ENCODE data around the gene HNF1B.

HNF1B gene

DNA sequence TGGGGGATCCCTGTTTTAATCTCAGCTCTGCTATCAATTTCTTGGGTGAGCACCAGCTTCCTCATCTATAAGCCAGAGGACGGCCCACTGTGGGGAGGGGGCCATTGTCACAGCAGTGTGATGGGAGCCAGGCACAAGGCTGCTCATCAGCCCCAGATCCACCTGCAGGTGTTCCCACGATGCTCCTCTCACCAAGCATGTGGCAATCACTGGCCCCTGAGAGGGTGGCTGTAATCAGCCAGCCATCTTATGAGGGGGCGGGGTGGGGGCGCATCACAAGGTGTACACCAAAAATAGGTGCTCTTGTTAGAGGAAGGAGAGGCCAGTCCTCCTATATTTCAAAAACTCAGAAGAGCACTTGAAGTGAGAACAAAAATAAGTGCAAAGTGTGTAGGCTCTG is 31.2 kb downstream of the HNF1B start:
- ATAC-seq, result no peak
- no peak for TF ChIP-seq ZNF8 (CRISPR knock-in tag; IDR thresholded peaks at IDR 0.05)
- TF ChIP-seq ISL1 (CRISPR knock-in tag; IDR thresholded peaks at IDR 0.05), result no peak
- TF ChIP-seq RARB (CRISPR knock-in tag; IDR thresholded peaks at IDR 0.05), result no peak
- no peak for TF ChIP-seq BACH2 (CRISPR knock-in tag; IDR thresholded peaks at IDR 0.05; ENCODE audit: borderline replicate concordance)
- TF ChIP-seq ZNF70 (CRISPR knock-in tag; IDR thresholded peaks at IDR 0.05), result no peak
- no peak for TF ChIP-seq PPARA (CRISPR knock-in tag; IDR thresholded peaks at IDR 0.05; ENCODE audit: borderline replicate concordance)
- no peak for TF ChIP-seq CSDC2 (CRISPR knock-in tag; IDR thresholded peaks at IDR 0.05)
- no peak for TF ChIP-seq ZFP30 (CRISPR knock-in tag; IDR thresholded peaks at IDR 0.05)
- TF ChIP-seq ZNF565 (CRISPR knock-in tag; conservative IDR thresholded peaks at IDR 0.05; ENCODE audit: low read depth), result no peak

- TF ChIP-seq ZFP3 (CRISPR knock-in tag; IDR thresholded peaks at IDR 0.05) (no peak), TCF4 (CRISPR knock-in tag; IDR thresholded peaks at IDR 0.05; ENCODE audit: borderline replicate concordance) (no peak), CREB5 (CRISPR knock-in tag; IDR thresholded peaks at IDR 0.05; ENCODE audit: low read depth) (no peak), ISL1 (CRISPR knock-in tag; IDR thresholded peaks at IDR 0.05) (no peak), OSR1 (CRISPR knock-in tag; IDR thresholded peaks at IDR 0.05) (no peak), ESRRG (CRISPR knock-in tag; IDR thresholded peaks at IDR 0.05) (no peak)
- TF ChIP-seq, protein P1, sequence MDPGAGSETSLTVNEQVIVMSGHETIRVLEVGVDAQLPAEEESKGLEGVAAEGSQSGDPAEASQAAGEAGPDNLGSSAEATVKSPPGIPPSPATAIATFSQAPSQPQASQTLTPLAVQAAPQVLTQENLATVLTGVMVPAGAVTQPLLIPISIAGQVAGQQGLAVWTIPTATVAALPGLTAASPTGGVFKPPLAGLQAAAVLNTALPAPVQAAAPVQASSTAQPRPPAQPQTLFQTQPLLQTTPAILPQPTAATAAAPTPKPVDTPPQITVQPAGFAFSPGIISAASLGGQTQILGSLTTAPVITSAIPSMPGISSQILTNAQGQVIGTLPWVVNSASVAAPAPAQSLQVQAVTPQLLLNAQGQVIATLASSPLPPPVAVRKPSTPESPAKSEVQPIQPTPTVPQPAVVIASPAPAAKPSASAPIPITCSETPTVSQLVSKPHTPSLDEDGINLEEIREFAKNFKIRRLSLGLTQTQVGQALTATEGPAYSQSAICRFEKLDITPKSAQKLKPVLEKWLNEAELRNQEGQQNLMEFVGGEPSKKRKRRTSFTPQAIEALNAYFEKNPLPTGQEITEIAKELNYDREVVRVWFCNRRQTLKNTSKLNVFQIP (CRISPR knock-in tag; IDR thresholded peaks at IDR 0.05; ENCODE audit: borderline replicate concordance, low read depth), result no peak
- ATAC-seq, result no peak
Measured at GRCh38 chr17:37713028-37713431, 31.8 kb downstream of the HNF1B start.

- no peak for ATAC-seq
- no peak for TF ChIP-seq ZNF8 (CRISPR knock-in tag; IDR thresholded peaks at IDR 0.05)
Measured at GRCh38 chr17:37711113-37711512, 33.7 kb downstream of the HNF1B start.

DNA sequence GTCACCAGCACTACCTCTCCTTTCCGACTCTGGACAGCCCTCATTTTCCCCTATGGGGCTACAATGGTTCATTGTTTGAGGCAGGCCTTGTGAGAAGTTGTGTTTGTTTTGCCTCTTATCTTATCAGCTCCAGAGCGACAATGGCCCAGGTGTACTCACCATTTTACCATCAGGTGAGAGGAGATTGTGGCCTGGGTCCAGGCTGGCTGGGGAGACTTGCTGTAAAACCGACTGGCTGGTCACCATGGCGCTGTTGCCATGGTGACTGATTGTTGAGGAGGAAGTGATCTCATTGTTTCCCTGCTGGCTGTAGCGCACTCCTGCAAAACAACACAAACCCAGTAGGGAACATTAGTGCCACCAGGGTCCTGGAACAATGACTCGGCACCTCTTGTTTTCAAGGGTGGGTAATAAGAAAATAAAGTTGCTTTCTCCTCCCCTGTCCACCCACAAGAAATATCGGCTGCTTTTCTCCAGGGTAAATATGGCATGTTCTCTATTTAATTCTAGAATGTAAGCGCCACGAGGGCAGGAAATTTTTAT is 34.4 kb downstream of the HNF1B start:
- TF ChIP-seq ZFP3 (CRISPR knock-in tag; IDR thresholded peaks at IDR 0.05) (peak; percentile 85), TCF4 (CRISPR knock-in tag; IDR thresholded peaks at IDR 0.05; ENCODE audit: borderline replicate concordance) (no peak)
- no peak for ATAC-seq

DNA sequence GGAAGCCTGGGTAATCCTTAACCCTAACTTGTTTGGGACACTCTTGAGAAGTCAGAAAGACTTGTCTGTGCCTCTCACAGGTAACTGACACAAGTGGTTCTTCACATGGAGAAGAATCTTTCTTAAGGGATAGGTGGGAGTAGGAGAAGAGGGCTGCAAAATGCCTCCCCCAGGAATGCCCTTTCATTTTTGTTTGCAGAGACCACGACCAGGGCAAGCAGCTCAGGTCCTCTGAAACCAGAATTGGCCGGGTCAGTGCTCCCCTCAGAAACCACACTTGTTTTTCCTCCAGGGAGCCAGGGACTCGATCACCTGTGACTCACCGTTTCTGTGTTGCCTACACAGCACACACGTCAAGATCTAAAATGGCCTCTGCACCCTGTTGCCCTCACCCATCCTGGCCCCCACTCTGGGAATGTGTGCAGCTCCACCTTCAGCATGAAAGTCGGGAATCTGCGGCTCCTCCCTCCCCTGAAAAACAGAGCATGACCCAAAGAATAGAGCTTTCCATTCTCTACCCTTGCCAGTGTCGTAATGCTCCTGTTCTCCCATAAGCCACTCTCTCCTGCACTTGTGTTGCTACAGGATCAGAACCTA is 36.1 kb downstream of the HNF1B start:
- no peak for ATAC-seq
- no peak for TF ChIP-seq ZNF70 (CRISPR knock-in tag; IDR thresholded peaks at IDR 0.05)
- no peak for TF ChIP-seq ARNTL (CRISPR knock-in tag; IDR thresholded peaks at IDR 0.05; ENCODE audit: borderline replicate concordance, low read depth)
- no peak for TF ChIP-seq ESRRG (CRISPR knock-in tag; IDR thresholded peaks at IDR 0.05)
- no peak for TF ChIP-seq OSR1 (CRISPR knock-in tag; IDR thresholded peaks at IDR 0.05)
- TF ChIP-seq, protein P2, sequence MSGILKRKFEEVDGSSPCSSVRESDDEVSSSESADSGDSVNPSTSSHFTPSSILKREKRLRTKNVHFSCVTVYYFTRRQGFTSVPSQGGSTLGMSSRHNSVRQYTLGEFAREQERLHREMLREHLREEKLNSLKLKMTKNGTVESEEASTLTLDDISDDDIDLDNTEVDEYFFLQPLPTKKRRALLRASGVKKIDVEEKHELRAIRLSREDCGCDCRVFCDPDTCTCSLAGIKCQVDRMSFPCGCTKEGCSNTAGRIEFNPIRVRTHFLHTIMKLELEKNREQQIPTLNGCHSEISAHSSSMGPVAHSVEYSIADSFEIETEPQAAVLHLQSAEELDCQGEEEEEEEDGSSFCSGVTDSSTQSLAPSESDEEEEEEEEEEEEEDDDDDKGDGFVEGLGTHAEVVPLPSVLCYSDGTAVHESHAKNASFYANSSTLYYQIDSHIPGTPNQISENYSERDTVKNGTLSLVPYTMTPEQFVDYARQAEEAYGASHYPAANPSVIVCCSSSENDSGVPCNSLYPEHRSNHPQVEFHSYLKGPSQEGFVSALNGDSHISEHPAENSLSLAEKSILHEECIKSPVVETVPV (CRISPR knock-in tag; IDR thresholded peaks at IDR 0.05), result no peak
- TF ChIP-seq ISL1 (CRISPR knock-in tag; IDR thresholded peaks at IDR 0.05), result no peak
- no peak for TF ChIP-seq ZFP30 (CRISPR knock-in tag; IDR thresholded peaks at IDR 0.05)
- TF ChIP-seq BACH2 (CRISPR knock-in tag; IDR thresholded peaks at IDR 0.05; ENCODE audit: borderline replicate concordance), result no peak
- TF ChIP-seq ZFP3 (CRISPR knock-in tag; IDR thresholded peaks at IDR 0.05), result no peak
- TF ChIP-seq, protein P3, sequence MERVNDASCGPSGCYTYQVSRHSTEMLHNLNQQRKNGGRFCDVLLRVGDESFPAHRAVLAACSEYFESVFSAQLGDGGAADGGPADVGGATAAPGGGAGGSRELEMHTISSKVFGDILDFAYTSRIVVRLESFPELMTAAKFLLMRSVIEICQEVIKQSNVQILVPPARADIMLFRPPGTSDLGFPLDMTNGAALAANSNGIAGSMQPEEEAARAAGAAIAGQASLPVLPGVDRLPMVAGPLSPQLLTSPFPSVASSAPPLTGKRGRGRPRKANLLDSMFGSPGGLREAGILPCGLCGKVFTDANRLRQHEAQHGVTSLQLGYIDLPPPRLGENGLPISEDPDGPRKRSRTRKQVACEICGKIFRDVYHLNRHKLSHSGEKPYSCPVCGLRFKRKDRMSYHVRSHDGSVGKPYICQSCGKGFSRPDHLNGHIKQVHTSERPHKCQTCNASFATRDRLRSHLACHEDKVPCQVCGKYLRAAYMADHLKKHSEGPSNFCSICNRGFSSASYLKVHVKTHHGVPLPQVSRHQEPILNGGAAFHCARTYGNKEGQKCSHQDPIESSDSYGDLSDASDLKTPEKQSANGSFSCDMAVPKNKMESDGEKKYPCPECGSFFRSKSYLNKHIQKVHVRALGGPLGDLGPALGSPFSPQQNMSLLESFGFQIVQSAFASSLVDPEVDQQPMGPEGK (CRISPR knock-in tag; IDR thresholded peaks at IDR 0.05; ENCODE audit: borderline replicate concordance), result no peak
- no peak for TF ChIP-seq SNAI2 (CRISPR knock-in tag; IDR thresholded peaks at IDR 0.05)
- TF ChIP-seq PPARA (CRISPR knock-in tag; IDR thresholded peaks at IDR 0.05; ENCODE audit: borderline replicate concordance), result no peak
- no peak for TF ChIP-seq TCF4 (CRISPR knock-in tag; IDR thresholded peaks at IDR 0.05; ENCODE audit: borderline replicate concordance)
- TF ChIP-seq TOX (CRISPR knock-in tag; IDR thresholded peaks at IDR 0.05; ENCODE audit: borderline replicate concordance), result no peak
- TF ChIP-seq TSHZ2 (CRISPR knock-in tag; IDR thresholded peaks at IDR 0.05), result no peak
- no peak for TF ChIP-seq ZC3H10 (CRISPR knock-in tag; IDR thresholded peaks at IDR 0.05)
- TF ChIP-seq CSDC2 (CRISPR knock-in tag; IDR thresholded peaks at IDR 0.05), result no peak

Measured in SK-N-SH treated with all-trans-retinoic acid at 6 μM for 48 hours (cell line).